Cardiac atrium fibroblast (primary cell): Measurements from ENCODE around the gene COL27A1. TPM values are rescaled to one million over a fixed set of nuclear protein-coding genes. Genes with fewer than 3 reads are reported as not detected.

Source experiments
- total RNA-seq: library from RNA; depleted of rRNA; stranded (reverse); fragments of >200 nt; gene quantifications from 2 replicates; pipeline ENCODE4 v1.2.3, GENCODE V29; 2015

Gene COL27A1
- 5.8 and 10.3 TPM in 2 replicates for total RNA-seq

GRCh38 chr9:114155263-114155994 lies at the start of gene COL27A1:
COL27A1 (plus strand) TSS chr9:114155537; CDS start chr9:114155951, 414 bp downstream.

GRCh38 chr9:114322831-114323531 lies 167.6 kb downstream of the COL27A1 start, which contains the start of gene ORM1:
ORM1 (plus strand) TSS chr9:114323098; CDS start chr9:114323134, 36 bp downstream.

GRCh38 chr9:114329625-114330022 lies 174.3 kb downstream of the COL27A1 start, which contains the start of gene ORM2:
ORM2 (plus strand) TSS chr9:114329869; CDS start chr9:114329905, 36 bp downstream.

Other genes starting within 250 kb of the COL27A1 start
- not detected in 2 replicates for gene AMBP, start 77.2 kb upstream of the COL27A1 start, total RNA-seq
- not detected in 2 replicates for gene KIF12, start 56.2 kb upstream of the COL27A1 start, total RNA-seq
- gene ORM1, start 167.6 kb downstream of the COL27A1 start, total RNA-seq: not detected in 2 replicates
- gene ORM2, start 174.3 kb downstream of the COL27A1 start, total RNA-seq: not detected in 2 replicates
- 6.5 and 9.2 TPM in 2 replicates for gene AKNA, start 232.4 kb downstream of the COL27A1 start, total RNA-seq